Stimulated activated CD8-positive, alpha-beta memory T cell treated with anti-CD3 and anti-CD28 coated beads, Interleukin-12 subunit alpha, Interleukin-12 subunit beta, amount 100 ng/mL, for 24 hours (primary cell): Measurements from ENCODE around the gene MTERF4.

Source experiments
- DNase-seq: peaks from one replicate; pipeline ENCODE4 v3.0.0-alpha.2; 2020; ENCODE audit errors: extremely low read depth

The MTERF4 gene

DNA sequence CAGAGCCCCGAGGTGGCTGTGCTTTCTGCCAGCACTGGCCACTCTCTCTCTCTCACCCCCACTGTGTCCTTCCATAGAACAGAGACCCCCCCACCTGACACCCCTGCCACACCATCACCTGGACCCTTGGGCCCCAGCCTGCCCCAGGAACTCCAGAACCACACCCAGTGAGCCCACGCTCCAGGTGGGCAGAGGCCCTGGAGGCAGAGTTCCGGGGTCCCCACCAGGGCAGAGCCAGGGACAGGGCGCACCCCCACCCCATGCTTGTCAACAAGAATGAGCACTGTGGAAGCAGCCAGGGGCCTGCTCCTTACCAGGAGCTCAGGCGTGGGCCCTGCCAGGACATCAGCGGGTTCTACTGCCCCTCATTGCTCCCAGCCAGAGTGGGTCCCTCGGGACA is 32.6 kb upstream of the MTERF4 start:
- no peak for DNase-seq

- DNase-seq: no peak
These were observed 31.3 kb upstream of the MTERF4 start for GRCh38 chr2:241133436-241133820.

DNA sequence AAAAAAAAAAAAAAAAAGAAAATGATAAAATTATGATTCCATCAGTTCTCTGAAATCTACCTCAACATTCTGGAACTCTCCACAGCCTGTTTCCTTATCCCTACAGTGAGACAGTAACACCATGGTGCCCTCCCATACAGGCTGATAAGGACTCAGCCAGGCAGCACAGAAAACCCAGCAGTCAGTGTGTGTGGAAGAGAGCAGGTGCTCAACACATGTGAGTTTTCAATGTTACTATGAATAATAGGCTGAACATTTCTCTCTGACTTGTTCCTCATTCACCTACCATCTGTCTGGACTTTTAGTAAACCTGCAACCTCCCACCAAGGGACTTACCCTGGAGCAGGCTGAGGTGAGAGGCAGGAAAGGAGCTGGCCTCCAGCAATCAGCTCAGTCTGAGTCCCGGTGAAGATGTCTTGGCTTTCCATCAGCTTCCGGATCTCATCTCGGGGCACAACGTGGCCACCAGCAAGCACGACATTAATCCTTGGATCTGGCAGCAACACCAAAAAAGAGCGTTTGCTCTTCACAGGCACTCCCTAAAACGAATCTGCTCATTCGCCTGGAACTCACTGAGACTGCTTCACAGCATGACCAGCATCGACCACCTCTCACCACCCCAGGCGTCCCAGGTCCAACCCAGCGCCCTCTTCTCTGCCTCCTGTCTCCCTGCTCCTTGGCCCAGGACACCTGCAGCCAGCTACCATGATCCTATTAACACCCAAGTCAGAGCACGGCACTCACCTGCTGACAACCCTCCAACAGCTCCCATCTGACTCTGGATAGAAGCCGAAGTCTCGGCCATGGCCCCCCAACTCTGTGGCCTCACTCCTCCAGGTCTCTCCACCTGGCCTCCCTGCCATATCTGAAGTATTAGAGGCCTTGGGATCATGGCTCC is 30.7 kb upstream of the MTERF4 start:
- DNase-seq: no peak

DNA sequence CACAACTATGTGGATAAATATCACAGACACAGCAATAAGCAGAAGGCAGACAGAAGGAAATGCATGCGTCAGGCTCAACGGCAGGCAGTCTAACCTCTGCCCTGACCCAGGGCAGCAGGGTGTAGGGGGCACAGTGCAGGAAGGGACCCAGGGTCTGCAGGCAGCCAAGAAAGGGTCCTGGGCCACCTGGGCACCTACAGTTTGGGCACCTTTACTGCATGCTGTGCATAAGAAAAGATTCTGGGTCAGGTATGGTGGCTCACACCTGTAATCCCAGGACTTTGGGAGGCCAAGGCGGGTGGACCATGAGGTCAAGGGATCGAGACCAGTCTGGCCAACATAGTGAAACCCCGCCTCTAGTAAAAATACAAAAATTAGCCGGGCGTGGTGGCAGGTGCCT is 29.4 kb upstream of the MTERF4 start:
- DNase-seq: no peak

DNA sequence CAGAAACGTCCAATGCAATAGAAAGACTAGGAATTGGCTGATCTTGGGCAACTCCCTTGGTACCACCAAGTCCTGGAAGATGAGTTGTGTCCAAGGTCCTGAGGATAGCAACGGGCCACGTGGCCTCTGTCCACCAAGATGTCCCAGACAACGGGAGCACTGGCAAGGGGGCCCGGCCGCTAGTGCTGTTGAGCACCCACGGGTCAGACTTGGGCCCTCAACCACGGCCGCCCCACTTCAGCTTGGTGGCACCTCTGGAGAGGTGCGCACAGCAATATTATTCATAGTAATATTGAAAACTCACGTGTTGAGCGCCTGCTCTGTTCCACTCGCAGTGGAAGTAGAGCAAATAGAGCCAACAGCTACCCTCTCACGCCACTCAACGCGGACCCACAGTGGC is 28.2 kb upstream of the MTERF4 start:
- no peak for DNase-seq

DNA sequence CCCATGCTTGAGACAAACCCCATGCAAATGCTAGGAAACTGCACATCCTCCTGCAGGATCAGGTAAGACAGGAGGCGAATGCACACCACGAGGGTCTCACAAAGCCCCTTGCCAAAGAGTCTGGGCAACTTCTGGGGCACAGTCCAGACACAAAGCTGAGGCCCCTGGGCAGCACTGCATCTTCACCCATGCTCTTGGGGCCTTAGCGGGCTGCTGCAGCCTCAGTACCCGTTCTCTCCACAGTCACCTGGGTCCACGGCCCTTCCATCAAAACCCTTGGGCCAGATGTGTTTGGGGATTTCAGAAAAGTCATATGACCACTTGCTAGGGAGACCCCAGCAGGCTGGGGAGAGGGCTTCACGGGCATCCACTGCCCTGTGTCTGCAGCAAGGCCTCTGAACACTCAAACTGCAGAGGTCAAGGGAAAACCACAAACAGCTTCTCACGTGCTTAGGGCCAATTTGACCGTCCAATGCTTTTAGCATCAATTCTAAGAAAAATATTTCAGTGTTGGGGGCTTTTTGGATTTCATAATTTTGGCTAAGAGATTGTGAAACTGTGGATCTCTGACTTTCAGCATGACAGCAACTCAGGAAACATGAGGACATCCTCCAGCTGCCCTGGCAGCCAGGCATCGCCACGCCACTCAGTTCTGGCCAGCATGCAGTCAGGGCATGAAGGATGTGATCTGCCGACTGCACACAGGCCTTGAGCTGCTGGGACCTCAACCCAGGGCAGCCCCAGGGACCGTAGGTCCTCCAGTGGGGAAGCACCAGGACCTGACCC is 27.2 kb upstream of the MTERF4 start:
- no peak for DNase-seq

GRCh38 chr2:241128266-241128665 is 26.2 kb upstream of the MTERF4 start:
- DNase-seq: no peak

DNA sequence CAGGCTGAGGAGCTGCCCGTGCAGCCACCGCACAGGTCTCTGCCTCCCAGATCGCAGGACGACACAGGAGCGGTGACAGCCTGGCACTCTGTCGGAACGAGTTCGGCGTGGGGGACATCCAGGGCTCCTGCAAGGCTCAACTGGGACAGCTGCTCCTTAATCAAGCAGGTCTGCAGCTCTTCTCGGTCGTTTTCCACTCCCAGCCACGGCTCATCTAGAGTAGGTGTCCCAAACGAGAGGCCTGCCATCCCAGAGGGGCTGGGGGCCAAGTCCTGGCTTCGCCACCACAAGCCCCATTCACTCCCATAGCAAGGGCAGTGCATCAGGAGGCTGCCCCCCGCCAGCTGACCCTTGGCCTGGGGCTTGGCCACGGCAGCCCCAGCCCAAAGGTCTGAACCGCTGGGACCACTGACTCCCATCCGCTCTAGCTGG is 24.7 kb upstream of the MTERF4 start:
- DNase-seq: no peak

DNA sequence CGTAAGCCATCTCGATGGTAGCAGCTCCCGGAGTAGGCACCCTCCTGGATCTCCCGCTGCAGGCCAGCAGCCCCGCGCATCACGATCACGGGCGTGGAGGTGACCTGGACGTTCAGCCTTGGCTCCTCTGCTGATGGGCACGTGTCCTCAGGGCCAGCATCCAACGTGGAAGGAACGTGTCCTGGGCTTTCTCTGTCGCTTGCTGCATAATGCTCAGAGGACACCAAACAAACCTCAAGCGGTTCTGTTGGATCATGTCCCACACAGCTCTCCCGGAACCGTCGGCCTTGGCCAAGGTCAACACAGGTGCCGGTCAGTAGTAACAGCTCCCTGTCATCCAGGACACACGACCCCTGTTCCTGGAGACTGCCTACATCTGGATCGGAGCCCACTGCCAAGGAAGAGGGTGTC is 24.1 kb upstream of the MTERF4 start:
- DNase-seq: no peak

- DNase-seq: no peak
These were observed 23.5 kb upstream of the MTERF4 start for GRCh38 chr2:241125626-241126025.

GRCh38 chr2:241123816-241124536 is 21.9 kb upstream of the MTERF4 start:
- no peak for DNase-seq

DNA sequence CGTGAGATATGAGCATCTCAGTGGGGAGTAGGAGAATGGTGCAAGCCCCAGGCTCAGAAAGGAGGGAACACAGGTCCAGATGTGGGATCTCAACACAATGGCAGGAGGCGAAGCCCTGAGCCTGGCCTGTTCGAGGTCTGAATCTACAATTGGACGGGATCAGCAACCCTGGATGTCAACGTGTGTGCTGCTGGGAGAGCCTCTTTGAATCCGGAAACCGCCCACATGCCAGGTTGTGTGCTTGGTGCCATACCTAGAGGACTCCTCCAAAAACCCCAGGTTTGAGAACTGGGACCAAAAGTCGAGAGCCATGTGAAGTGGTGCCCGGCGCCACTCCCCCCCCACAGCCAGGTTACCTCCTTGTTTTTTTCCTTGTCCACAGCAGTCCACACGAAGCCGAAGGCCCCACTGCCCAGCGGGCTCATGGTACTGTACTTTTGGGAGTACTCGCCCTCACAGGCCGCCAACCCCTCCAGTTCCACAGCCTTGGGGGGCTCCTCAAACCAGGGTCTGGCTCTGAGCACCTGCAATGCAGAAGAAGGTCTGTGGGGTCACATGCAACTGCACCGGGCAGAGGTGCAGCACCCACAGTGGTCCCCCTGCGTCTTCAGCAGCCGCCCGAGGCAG is 20.4 kb upstream of the MTERF4 start:
- no peak for DNase-seq

- no peak for DNase-seq
These were observed 18.9 kb upstream of the MTERF4 start for GRCh38 chr2:241121008-241121407.

DNA sequence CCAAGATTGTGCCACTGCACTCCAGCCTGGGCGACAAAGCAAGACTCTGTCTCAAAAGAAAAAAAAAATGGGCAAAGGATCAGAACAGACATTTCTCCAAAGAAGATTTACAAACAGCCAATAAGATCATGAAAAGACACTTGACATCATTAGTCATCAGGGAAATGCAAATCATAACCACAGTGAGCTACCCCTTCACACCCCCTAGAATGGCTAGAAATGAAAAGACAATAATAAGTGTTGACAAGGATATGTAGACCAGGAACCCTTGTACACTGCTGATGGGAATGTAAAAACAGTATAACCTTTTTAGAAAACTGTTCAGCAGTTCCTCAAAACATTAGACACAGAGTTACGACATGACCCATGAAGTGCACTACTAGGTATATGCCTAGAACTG is 18.4 kb upstream of the MTERF4 start:
- no peak for DNase-seq

DNA sequence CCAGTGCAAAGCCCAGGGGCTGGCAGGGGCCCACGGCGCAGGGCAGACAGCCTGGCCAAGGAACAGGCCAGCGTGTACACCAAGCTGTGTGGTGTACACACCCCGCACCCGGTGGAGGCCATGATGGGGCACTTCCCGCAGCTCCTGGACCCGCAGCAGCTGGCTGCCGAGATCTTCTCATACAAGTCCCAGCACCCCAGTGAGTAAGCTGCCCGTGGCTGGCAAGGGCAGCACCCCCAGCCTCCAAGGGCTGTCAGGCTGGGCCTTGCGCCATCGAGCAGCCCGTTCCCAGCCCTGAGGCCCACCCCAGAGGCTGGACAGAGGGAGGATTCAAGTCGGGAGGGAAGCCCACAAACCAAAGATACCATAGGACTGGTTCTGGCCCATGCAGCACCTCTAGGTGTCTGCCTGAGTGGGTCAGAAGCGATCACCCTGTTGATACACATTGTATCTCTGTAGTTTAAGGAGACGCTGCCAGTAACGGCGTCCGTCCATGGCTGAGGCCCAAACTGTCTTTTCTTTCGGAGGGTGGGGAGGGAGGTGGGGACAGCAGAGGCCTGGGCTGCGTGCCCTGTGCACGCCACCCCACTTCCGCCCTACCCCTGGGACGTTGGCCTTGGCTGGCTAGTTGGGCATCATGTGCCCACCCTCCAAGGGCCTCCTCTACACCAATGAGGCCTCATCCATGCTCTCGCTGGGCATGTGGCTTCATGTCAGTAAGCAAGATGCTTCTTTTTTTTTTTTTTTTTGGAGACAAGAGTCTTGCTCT is 16.8 kb upstream of the MTERF4 start:
- no peak for DNase-seq

DNA sequence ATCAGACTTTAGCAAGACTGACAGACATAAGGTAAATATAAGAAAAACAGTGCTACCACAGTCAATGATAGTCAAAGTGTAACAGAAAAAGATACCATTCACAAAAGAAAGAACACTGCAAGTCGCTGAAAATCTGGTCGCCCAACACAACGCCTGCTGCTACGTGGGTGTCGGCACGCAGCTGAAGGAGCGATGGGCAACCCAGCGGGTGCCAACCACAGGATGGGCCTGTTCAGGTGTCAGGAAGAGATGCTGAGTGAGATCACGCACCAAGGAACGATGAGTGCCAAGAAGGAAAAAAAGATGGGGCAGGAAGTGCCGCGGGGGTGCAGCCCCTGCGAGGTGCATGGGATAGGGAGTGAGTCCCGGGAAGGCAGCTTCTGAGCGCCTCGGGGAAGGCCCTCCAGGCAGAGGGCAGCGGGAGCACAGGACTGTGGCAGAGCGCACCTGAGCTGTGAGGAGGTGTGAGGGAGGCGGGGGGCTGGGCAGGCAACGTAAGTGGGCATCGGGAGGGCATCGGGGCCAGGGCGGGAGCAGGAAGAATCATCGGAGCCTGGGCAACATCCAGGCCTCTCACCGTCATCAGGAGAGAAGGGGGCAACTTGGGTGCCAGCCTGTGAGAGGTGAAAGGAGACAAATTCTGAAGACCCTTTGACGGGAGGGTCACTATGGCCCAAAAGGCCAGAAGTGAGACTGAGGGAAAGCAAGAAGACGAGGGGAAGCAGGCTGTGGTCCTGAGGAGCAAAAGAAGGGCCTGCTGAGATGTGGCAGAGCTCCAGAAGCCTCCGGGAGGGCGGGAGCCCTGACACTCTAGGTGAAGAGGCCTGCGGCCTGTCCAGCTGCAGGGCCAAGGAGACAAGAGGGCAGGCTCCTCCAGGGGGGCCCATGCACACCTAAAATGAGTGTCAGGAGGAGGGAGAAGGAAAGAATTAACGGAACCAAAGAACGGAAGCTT is 14.8 kb upstream of the MTERF4 start:
- DNase-seq: no peak

DNA sequence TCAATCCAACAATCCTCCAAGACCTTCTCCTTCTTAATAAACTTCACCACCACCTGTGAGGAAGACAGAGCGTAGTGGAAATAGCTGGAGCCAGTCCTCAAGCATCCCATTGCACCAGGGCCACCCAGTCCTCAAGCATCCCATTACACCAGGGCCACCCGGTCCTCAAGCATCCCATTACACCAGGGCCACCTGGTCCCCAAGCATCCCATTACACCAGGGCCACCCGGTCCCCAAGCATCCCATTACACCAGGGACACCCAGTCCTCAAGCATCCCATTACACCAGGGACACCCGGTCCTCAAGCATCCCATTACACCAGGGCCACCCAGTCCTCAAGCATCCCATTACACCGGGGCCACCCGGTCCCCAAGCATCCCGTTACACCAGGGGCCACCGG is 13.3 kb upstream of the MTERF4 start:
- no peak for DNase-seq

- no peak for DNase-seq
These were observed 12.7 kb upstream of the MTERF4 start for GRCh38 chr2:241114836-241115235.

DNA sequence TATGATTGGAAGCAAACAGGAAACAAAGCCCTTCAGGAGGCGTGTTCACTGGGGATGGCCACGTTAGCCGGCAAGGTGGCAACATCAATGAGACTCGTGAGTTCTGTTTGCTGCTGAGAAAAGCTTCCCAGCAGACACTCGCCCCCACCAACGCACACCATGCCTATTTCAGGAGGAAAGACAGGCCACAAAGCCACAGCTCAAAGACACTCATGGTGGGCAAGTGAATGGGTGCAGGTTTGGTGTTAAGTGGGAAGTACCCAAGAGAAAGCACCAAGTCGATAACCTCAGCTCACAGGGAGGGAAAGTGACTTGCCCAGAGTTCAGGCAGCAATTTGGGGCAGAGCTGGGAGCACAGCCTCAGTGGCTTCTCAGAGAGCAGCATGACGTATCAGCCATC is 10.5 kb upstream of the MTERF4 start:
- no peak for DNase-seq

- no peak for DNase-seq
These were observed 10.0 kb upstream of the MTERF4 start for GRCh38 chr2:241112046-241112445.
